Smooth muscle cell (in vitro differentiated cells): ENCODE measurements around the gene RAB6A. TPM values are rescaled to one million over a fixed set of nuclear protein-coding genes. Genes with fewer than 3 reads are reported as not detected.

Experiments
- DNase-seq: peaks from one replicate; lab custom pipeline; 2025; ENCODE audit not compliant: unreplicated experiment; lab: John Stamatoyannopoulos, UW
- H2AFZ ChIP-seq: fragments of 200-600 bp; sonication (generic); 2 replicates; pipeline ENCODE4 v1.6.0; 2016; ENCODE audit warnings: antibody characterized with exemption, low read depth, mild to moderate bottlenecking
- H3F3A ChIP-seq: fragments of 200-600 bp; sonication (generic); 2 replicates; pipeline ENCODE4 v1.6.0; 2017; ENCODE audit warnings: antibody characterized with exemption, low read depth
- H3K27ac ChIP-seq: fragments of 200-600 bp; sonication (generic); 2 replicates; pipeline ENCODE4 v1.5.1; 2016; ENCODE audit warnings: low read depth, mild to moderate bottlenecking
- H3K27me3 ChIP-seq: fragments of 200-600 bp; sonication (generic); 2 replicates; pipeline ENCODE4 v1.6.1; 2016; ENCODE audit warnings: low read depth, mild to moderate bottlenecking
- H3K36me3 ChIP-seq: fragments of 200-600 bp; sonication (generic); 2 replicates; pipeline ENCODE4 v1.5.1; 2016; ENCODE audit warnings: low read depth
- H3K4me1 ChIP-seq: fragments of 200-600 bp; sonication (generic); 2 replicates; pipeline ENCODE4 v1.5.1; 2016; ENCODE audit warnings: low read depth
- H3K4me2 ChIP-seq: fragments of 200-600 bp; sonication (generic); 2 replicates; pipeline ENCODE4 v1.6.0; 2016; ENCODE audit warnings: mild to moderate bottlenecking
- H3K4me3 ChIP-seq: fragments of 200-600 bp; sonication (generic); 2 replicates; pipeline ENCODE4 v1.5.1; 2016; ENCODE audit warnings: mild to moderate bottlenecking
- H3K79me2 ChIP-seq: fragments of 200-600 bp; sonication (generic); 2 replicates; pipeline ENCODE4 v1.6.0; 2016; ENCODE audit warnings: low read depth, mild to moderate bottlenecking
- H3K9ac ChIP-seq: fragments of 200-600 bp; sonication (generic); 2 replicates; pipeline ENCODE4 v1.6.0; 2016; ENCODE audit warnings: low read depth
- H3K9me3 ChIP-seq: fragments of 200-600 bp; sonication (generic); replicated peaks from 2 replicates; pipeline ENCODE4 v1.5.1; 2016; ENCODE audit warnings: low read depth
- H4K20me1 ChIP-seq: fragments of 200-600 bp; sonication (generic); 2 replicates; pipeline ENCODE4 v1.6.0; 2016; ENCODE audit warnings: low read depth
- CTCF ChIP-seq: fragments of 200-600 bp; sonication (generic); IDR thresholded peaks from 2 replicates; pipeline ENCODE4 v1.5.1; 2017; ENCODE audit warnings: borderline replicate concordance, mild to moderate bottlenecking, antibody characterized with exemption; ENCODE audit not compliant: insufficient read depth, poor library complexity, severe bottlenecking
- WGBS: methylation state at CpG from one replicate; pipeline ENCODE4 v1.1.7; 2016; ENCODE audit warnings: low lambda C conversion rate; 5-methylcytosine and 5-hydroxymethylcytosine counted together
- polyA plus RNA-seq: library from polyadenylated mRNA; unstranded; fragments of >200 nt; fragmentation: Nextera tagmentation; extraction: Ambion mirVana; gene quantifications from 2 replicates; pipeline ENCODE4 v1.2.1, GENCODE V29; 2016
- total RNA-seq: library from RNA; depleted of rRNA; stranded (reverse); fragments of >200 nt; gene quantifications from 2 replicates; pipeline ENCODE4 v1.2.3, GENCODE V29; 2014

The RAB6A gene
- total and polyA plus RNA-seq, 2 experiments from 2014 or later, result 102 to 148 TPM

- H3F3A ChIP-seq, result peaks cover 4% of the 10 kb centered on the region
- H3K27ac ChIP-seq, result no peak overlapping the region
- no peak overlapping the region for H3K9ac ChIP-seq
- H3K9me3 ChIP-seq, result no peaks in the 10 kb centered on the region
- peaks cover 84% of the 10 kb centered on the region for H4K20me1 ChIP-seq
- no peak for TF ChIP-seq CTCF
- peaks cover 21% of the 10 kb centered on the region for H3K36me3 ChIP-seq
- no peak overlapping the region for H3K4me3 ChIP-seq
- H3K4me2 ChIP-seq, result no peak overlapping the region
- H3K27me3 ChIP-seq, result no peaks in the 10 kb centered on the region
- no peaks in the 10 kb centered on the region for H3K4me1 ChIP-seq
- H2AFZ ChIP-seq, result no peak overlapping the region
- 94% methylated on average over 2 of the region's 2 CpGs for WGBS
- H3K79me2 ChIP-seq, result peaks cover 46% of the 10 kb centered on the region
- no peak for DNase-seq
These were observed 45.3 kb downstream of the RAB6A start for GRCh38 chr11:73715541-73715940.

- Histone ChIP-seq H3K27ac (no peak overlapping the region), H3K27me3 (no peaks in the 10 kb centered on the region), H4K20me1 (peaks cover 55% of the 10 kb centered on the region), H3K79me2 (peaks cover 35% of the 10 kb centered on the region), H3K4me3 (no peak overlapping the region), H2AFZ (no peak overlapping the region), H3K9ac (no peak overlapping the region), H3K4me1 (no peaks in the 10 kb centered on the region), H3K4me2 (no peak overlapping the region), H3K36me3 (peaks cover 14% of the 10 kb centered on the region), H3F3A (peaks cover 8% of the 10 kb centered on the region), H3K9me3 (no peaks in the 10 kb centered on the region)
- no peak for DNase-seq
- no peak for TF ChIP-seq CTCF
- WGBS, result 99% methylated on average over 3 of the region's 3 CpGs
These were observed 49.9 kb downstream of the RAB6A start for GRCh38 chr11:73710964-73711363.

- H3K4me2 ChIP-seq, result no peak overlapping the region
- TF ChIP-seq CTCF, result no peak
- WGBS, result 88% methylated on average over 1 of the region's 1 CpG
These were observed 55.8 kb downstream of the RAB6A start for GRCh38 chr11:73705053-73705452.

GRCh38 chr11:73693899-73694525 lies 66.9 kb downstream of the RAB6A start:
- Histone ChIP-seq H3K27me3 (no peaks in the 10 kb centered on the region), H3K9me3 (no peaks in the 10 kb centered on the region), H3F3A (no peaks in the 10 kb centered on the region), H3K4me3 (no peak overlapping the region), H3K4me1 (no peaks in the 10 kb centered on the region), H3K27ac (no peak overlapping the region), H2AFZ (no peak overlapping the region), H3K36me3 (peaks cover 4% of the 10 kb centered on the region), H4K20me1 (peaks cover 6% of the 10 kb centered on the region), H3K4me2 (no peak overlapping the region), H3K9ac (no peak overlapping the region), H3K79me2 (no peaks in the 10 kb centered on the region)
- WGBS, result 96% methylated on average over 4 of the region's 4 CpGs
- no peak for DNase-seq
- no peak for TF ChIP-seq CTCF

More at GRCh38 chr11:73705053-73705452, 55.8 kb downstream of the RAB6A start:
- H3F3A ChIP-seq, result peaks cover 4% of the 10 kb centered on the region
- no peaks in the 10 kb centered on the region for H3K9me3 ChIP-seq
- DNase-seq, result no peak
- H3K4me1 ChIP-seq, result no peaks in the 10 kb centered on the region
- H3K4me3 ChIP-seq, result no peak overlapping the region
- H3K79me2 ChIP-seq, result peaks cover 9% of the 10 kb centered on the region
- no peak overlapping the region for H3K9ac ChIP-seq
- peaks cover 22% of the 10 kb centered on the region for H4K20me1 ChIP-seq
- H3K27me3 ChIP-seq, result no peaks in the 10 kb centered on the region
- no peak overlapping the region for H2AFZ ChIP-seq
- H3K27ac ChIP-seq, result no peak overlapping the region
- peaks cover 13% of the 10 kb centered on the region for H3K36me3 ChIP-seq
